ENCODE data around the gene ZNF629. TPM values are rescaled to one million over a fixed set of nuclear protein-coding genes. Genes with fewer than 3 reads are reported as not detected.

Gene ZNF629
- total RNA-seq, 1 experiment from 2014 or later, result 18.4 TPM

- Histone ChIP-seq H2AFZ (ENCODE audit: low read depth, low read length, poor library complexity, severe bottlenecking) (no peak overlapping the region), H3K4me3 (replicated peaks in 1 of 2; ENCODE audit: low read depth in 1 of 2, low read length in 2 of 2) (no peak overlapping the region), H4K20me1 (ENCODE audit: insufficient read depth) (no peaks in the 10 kb centered on the region), H3K27me3 (ENCODE audit: insufficient read depth, low read length) (no peaks in the 10 kb centered on the region), H3K4me1 (ENCODE audit: control insufficient read depth in 1 of 2, insufficient read depth in 2 of 2, low read length in 2 of 2) (peaks cover 14 to 24% of the 10 kb centered on the region in 2 experiments; a peak in 3 of 4 replicates), H3K36me3 (ENCODE audit: control insufficient read depth in 1 of 2, insufficient read depth in 2 of 2, low read length in 2 of 2) (peaks cover 5 to 8% of the 10 kb centered on the region in 2 experiments; a peak in 3 of 4 replicates), H3K4me2 (ENCODE audit: low read length) (no peak overlapping the region), H3K9me3 (ENCODE audit: control insufficient read depth in 1 of 2, insufficient read depth in 1 of 2, low read depth in 1 of 2, low read length in 2 of 2) (no peaks in the 10 kb centered on the region), H3K9me2 (ENCODE audit: insufficient read depth) (no peaks in the 10 kb centered on the region), H3K9ac (ENCODE audit: low read length) (no peak overlapping the region), H3K27ac (ENCODE audit: low read depth, low read length) (no peak overlapping the region), H3K79me2 (ENCODE audit: insufficient read depth, low read length) (peaks cover 22% of the 10 kb centered on the region)
- ChIA-PET CTCF (no interaction called here), POLR2A (interaction anchor here (1.2 kb wide), 1 partner anchor 11 kb away, joined by 7 read pairs; the partner anchor contains the start of gene PHKG2), RAD21 (ENCODE audit: low non-redundant PET in 1 of 2, low total read pairs in 2 of 2, uncharacterized antibody in 2 of 2, unreplicated experiment in 2 of 2) (no interaction called here)
- DNase-seq (ENCODE audit: low read depth, low spot score) (no peak), ATAC-seq (no peak)
- intact Hi-C loops (cut with micrococcal nuclease), result no loop called here
- no TSS peak for BruUV-seq (replicated peaks)
- no peak for TF ChIP-seq EGR1 (IDR thresholded peaks at IDR 0.05; ENCODE audit: low read depth)
- no peak for TF ChIP-seq ZNF274 (IDR thresholded peaks at IDR 0.05; ENCODE audit: low read depth, low read length)
Measured at GRCh38 chr16:30758988-30759491, 28.0 kb downstream of the ZNF629 start.

- POLR2A ChIA-PET, result no interaction called here
- DNase-seq (ENCODE audit: low read depth, low spot score), result no peak
- CTCF ChIA-PET, result no interaction called here
- TF ChIP-seq TCF7L2 (IDR thresholded peaks at IDR 0.05; ENCODE audit: borderline replicate concordance, extremely low read depth, insufficient read depth, insufficient read length) (no peak), YY1 (IDR thresholded peaks at IDR 0.05; ENCODE audit: extremely low read depth, insufficient replicate concordance, low read depth, low read length) (no peak), REST (IDR thresholded peaks at IDR 0.05; ENCODE audit: low read depth) (no peak), RAD21 (IDR thresholded peaks at IDR 0.05; ENCODE audit: low read depth) (no peak), POLR2A (IDR thresholded peaks at IDR 0.05; ENCODE audit: borderline replicate concordance, extremely low read depth, insufficient read depth, insufficient read length) (no peak), JUND (IDR thresholded peaks at IDR 0.05) (no peak), SRF (IDR thresholded peaks at IDR 0.05; ENCODE audit: low read depth) (no peak), EZH2 (IDR thresholded peaks at IDR 0.05) (no peak), CEBPB (IDR thresholded peaks at IDR 0.05; ENCODE audit: low read depth) (no peak), SP1 (IDR thresholded peaks at IDR 0.05; ENCODE audit: low read depth) (no peak), ZBTB33 (IDR thresholded peaks at IDR 0.05; ENCODE audit: extremely low read depth, insufficient replicate concordance, low read length) (no peak), POLR2AphosphoS5 (IDR thresholded peaks at IDR 0.05; ENCODE audit: low read depth, low read length) (no peak), EGR1 (IDR thresholded peaks at IDR 0.05; ENCODE audit: low read depth) (no peak), ELF1 (IDR thresholded peaks at IDR 0.05; ENCODE audit: borderline replicate concordance, low read depth) (no peak)
Measured at GRCh38 chr16:30757316-30757715, 29.7 kb downstream of the ZNF629 start.

More at GRCh38 chr16:30757316-30757715, 29.7 kb downstream of the ZNF629 start:
- Histone ChIP-seq H3K27me3 (ENCODE audit: insufficient read depth, low read length) (no peaks in the 10 kb centered on the region), H4K20me1 (ENCODE audit: insufficient read depth) (no peaks in the 10 kb centered on the region), H3K36me3 (ENCODE audit: control insufficient read depth in 1 of 2, insufficient read depth in 2 of 2, low read length in 2 of 2) (peaks cover 5 to 10% of the 10 kb centered on the region in 2 experiments; a peak in 3 of 4 replicates), H3K4me2 (ENCODE audit: low read length) (no peak overlapping the region), H3K79me2 (ENCODE audit: insufficient read depth, low read length) (peaks cover 5% of the 10 kb centered on the region; the same call in 1 of the 2 replicates), H3K9me3 (ENCODE audit: control insufficient read depth in 1 of 2, insufficient read depth in 1 of 2, low read depth in 1 of 2, low read length in 2 of 2) (no peaks in the 10 kb centered on the region), H3K9ac (ENCODE audit: low read length) (no peak overlapping the region), H2AFZ (ENCODE audit: low read depth, low read length, poor library complexity, severe bottlenecking) (no peak overlapping the region), H3K27ac (ENCODE audit: low read depth, low read length) (no peak overlapping the region), H3K9me2 (ENCODE audit: insufficient read depth) (no peaks in the 10 kb centered on the region), H3K4me3 (replicated peaks in 1 of 2; ENCODE audit: low read depth in 1 of 2, low read length in 2 of 2) (no peak overlapping the region), H3K4me1 (ENCODE audit: control insufficient read depth in 1 of 2, insufficient read depth in 2 of 2, low read length in 2 of 2) (peaks cover 8 to 12% of the 10 kb centered on the region in 2 experiments; a peak in 3 of 4 replicates)
- BruUV-seq (replicated peaks), result no TSS peak
- ATAC-seq, result no peak
- RAD21 ChIA-PET (ENCODE audit: low non-redundant PET in 1 of 2, low total read pairs in 2 of 2, uncharacterized antibody in 2 of 2, unreplicated experiment in 2 of 2), result no interaction called here
- intact Hi-C loops (cut with micrococcal nuclease), result no loop called here
